GM12891 (cell line): ENCODE data around the gene SDE2.
A peak's percentile ranks its signal among the peaks of the same experiment; 100 is the strongest.
"Not testable (repeated sequence)": the region's sequence is repeated elsewhere in the genome, so short reads cannot be mapped to it uniquely, and the experiment has no call there.

Experiments used
- DNase-seq: peaks from one replicate; pipeline ENCODE4 v3.0.0; 2011; ENCODE audit warnings: low spot score; ENCODE audit not compliant: insufficient read length
- FAIRE-seq: peaks from 2 replicates; lab custom pipeline; 2011; peaks lifted over from hg19 to GRCh38; lab: Jason Lieb, UNC
- PAX5 ChIP-seq: IDR thresholded peaks from 2 replicates; pipeline ENCODE4 v1.6.1; 2011; ENCODE audit warnings: low read length, moderate library complexity, mild to moderate bottlenecking; ENCODE audit not compliant: insufficient read depth, severe bottlenecking
- POLR2A ChIP-seq: IDR thresholded peaks from 2 replicates; pipeline ENCODE4 v1.6.1; 2011; ENCODE audit warnings: low read depth, low read length, control low read depth
- POLR2AphosphoS5 ChIP-seq: IDR thresholded peaks from 2 replicates; pipeline ENCODE4 v1.6.1; 2011; ENCODE audit warnings: low read depth, low read length, control low read depth
- POU2F2 ChIP-seq: IDR thresholded peaks from 2 replicates; pipeline ENCODE4 v1.6.1; 2011; ENCODE audit warnings: low read depth, mild to moderate bottlenecking, control low read depth, low read length, moderate library complexity
- SPI1 ChIP-seq: IDR thresholded peaks from 2 replicates; pipeline ENCODE4 v1.6.1; 2011; ENCODE audit warnings: low read depth, low read length, control low read depth
- TAF1 ChIP-seq: IDR thresholded peaks from 2 replicates; pipeline ENCODE4 v1.6.1; 2011; ENCODE audit warnings: low read depth, low read length, control low read depth

Gene SDE2

DNA sequence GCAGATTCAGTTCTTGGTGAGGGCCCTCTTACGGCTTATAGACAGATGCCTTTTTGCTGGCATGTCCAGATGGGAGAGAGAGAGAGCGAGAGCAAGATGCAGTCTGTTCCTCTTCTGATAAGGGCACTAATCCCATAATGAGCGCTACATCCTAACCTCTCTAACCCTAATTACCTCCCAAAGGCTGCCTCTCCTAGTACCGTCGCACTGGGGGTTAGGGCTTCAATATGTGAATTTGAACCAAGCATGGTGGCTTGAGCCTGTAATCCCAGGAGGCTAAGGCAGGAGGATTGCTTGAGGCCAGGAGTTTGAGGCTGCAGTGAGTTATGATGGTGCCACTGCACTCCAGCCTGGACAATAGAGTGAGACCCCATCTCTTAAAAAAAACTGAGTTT lies 10.5 kb upstream of the SDE2 start:
- DNase-seq = no peak
- no peak for TF ChIP-seq PAX5
- TF ChIP-seq TAF1 = no peak
- TF ChIP-seq POU2F2 = no peak
- no peak for TF ChIP-seq POLR2A
- TF ChIP-seq SPI1 = no peak
- TF ChIP-seq POLR2AphosphoS5 = no peak
- FAIRE-seq = no peak

DNA sequence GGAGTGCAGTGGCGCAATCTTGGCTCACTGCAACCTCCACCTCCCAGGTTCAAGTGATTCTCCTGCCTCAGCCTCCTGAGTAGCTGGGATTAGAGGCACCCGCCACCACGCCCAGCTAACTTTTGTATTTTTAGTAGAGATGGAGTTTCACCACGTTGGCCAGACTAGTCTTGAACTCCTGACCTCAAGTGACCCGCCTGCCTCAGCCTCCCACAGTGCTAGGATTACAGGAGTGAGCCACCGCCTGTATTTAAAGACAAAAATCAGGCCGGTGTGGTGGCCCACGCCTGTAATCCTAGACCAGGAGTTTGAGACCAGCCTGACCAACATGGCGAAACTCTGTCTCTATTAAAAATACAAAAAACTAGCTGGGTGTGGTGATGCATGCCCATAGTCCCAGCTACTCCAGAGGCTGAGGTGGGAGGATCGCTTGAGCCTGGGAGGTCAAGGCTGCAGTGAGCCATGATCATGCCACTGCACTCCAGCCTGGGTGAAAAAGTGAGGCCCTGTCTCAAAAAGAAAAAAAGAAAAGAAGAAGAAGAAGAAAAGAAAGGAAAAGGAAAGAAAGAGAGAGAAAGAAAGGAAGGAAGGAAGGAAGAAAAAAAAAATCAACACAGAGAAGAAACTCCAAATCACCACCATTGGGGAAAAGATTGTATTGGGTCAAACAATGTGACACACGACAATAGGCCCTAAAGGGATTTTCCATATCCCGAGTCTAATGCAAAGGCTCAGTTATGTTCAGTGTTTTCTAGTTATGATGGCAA lies 8.2 kb upstream of the SDE2 start:
- FAIRE-seq, DNase-seq: not testable (repeated sequence)

DNA sequence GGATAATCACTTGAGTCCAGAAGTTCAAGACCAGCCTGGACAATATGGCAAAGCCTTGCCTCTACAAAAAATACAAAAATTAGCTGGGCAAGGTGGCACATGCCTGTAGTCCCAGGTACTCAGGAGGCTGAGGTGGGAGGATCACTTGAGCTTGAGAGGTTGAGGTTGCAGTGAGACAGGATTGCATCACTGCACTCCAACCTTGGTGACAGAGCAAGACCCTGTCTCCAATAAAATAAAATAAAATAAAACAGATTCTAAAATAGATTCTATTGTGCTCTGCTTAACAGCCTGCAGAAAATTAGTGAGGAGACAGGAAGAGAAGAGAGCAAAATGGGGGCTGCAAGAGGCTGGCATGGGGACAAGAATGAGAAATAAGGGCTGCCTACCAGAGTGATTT lies 7.5 kb upstream of the SDE2 start:
- FAIRE-seq (no peak), DNase-seq (no peak)
- no peak for TF ChIP-seq TAF1
- no peak for TF ChIP-seq PAX5
- no peak for TF ChIP-seq POLR2AphosphoS5
- no peak for TF ChIP-seq POLR2A
- no peak for TF ChIP-seq SPI1
- TF ChIP-seq POU2F2 = no peak

DNA sequence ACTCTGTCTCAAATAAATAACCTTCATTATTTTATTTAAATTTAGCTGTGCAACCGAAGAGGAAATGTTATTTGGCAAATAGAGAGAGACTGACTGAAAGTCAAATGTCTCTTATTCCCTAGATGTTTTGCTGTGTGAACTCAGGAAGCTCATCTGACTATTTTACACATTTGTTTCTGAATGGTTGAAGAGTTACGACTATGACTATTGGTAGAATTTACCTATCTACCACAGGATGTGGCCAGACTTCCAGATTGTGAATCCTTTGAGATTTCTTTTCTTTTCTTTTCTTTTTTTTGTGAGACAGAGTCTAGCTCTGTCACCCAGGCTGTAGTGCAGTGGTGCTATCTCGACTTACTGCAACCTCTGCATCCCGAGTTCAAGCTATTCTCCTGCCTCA lies 5.3 kb upstream of the SDE2 start:
- FAIRE-seq (no peak), DNase-seq (no peak)
- TF ChIP-seq POU2F2 (no peak), POLR2A (no peak)

DNA sequence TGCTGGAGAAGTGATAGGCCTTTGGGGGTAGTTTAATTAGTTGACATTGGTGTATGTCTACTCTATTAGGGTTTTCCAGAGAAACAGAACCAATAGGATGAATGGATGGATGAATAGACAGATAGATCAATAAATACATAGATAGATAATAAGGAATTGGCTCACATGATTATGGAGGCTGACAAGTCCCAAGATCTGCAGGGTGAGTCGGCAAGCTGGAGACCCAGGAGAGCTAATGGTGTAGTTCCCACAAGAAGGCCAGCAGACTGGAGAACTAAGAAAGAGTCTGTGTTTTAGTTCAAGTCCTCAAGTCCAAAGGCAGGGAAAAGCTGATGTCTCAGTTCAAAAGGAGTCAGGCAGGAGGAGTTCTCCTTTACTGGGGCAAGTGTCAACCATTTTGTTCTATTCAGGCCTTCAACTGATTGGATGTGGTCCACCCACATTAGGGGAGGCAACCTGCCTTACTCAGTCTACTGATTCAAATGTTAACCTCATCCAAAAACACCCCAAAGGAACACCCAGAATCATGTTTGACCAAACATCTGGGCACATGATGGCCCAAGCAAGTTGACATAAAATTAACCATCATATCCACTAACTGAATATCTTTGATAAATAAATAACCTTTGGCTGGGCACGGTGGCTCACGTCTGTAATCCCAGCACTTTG lies 4.5 kb upstream of the SDE2 start:
- TF ChIP-seq SPI1 (no peak), POLR2AphosphoS5 (no peak), POLR2A (no peak), POU2F2 (no peak), PAX5 (no peak), TAF1 (no peak)
- DNase-seq = no peak
- peak; percentile 20 for FAIRE-seq

DNA sequence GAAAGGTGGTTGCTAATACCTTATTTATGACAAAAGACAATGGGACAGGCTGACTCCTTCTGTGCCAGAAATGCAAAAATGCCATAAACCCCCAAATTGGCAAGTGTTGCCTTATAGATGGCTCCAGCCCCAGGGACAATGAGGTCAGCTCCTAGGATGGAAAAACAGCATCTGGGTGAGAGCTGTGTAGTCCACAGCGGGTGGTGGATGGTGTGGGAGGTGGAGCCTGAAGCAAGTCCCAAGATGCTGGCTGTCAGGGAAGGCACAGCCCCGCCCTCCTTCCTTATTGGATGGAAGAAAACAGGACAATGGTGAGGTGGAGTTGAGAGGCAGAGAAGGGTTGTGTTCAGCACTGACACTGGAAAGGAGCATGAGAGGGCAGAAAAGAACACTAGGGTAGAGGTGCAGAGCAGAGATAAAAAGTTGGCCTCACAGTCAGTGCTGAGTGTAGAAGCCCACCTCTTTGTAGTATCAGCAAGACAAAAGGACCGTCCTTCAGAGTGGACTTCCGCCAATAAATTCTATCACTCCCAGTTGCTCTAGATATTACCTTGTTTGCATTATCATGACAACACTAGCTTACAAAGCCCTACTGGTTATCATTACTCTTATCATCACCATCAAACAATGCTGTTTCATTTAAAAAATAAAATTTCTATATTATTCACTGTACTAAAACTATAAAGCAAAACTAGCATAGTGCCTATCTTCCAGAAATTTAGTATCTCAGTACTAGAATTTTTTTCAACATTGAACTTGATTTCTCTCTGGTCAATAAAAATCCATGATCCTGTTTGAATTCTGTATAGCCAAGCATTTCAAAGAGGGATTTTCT lies 3.7 kb upstream of the SDE2 start:
- no peak for TF ChIP-seq SPI1
- no peak; the same call in 1 of the 2 replicates for TF ChIP-seq POLR2A
- TF ChIP-seq POU2F2 = no peak
- TF ChIP-seq PAX5 = no peak
- TF ChIP-seq POLR2AphosphoS5 = no peak
- TF ChIP-seq TAF1 = no peak
- peak; percentile 77 for FAIRE-seq
- no peak for DNase-seq

DNA sequence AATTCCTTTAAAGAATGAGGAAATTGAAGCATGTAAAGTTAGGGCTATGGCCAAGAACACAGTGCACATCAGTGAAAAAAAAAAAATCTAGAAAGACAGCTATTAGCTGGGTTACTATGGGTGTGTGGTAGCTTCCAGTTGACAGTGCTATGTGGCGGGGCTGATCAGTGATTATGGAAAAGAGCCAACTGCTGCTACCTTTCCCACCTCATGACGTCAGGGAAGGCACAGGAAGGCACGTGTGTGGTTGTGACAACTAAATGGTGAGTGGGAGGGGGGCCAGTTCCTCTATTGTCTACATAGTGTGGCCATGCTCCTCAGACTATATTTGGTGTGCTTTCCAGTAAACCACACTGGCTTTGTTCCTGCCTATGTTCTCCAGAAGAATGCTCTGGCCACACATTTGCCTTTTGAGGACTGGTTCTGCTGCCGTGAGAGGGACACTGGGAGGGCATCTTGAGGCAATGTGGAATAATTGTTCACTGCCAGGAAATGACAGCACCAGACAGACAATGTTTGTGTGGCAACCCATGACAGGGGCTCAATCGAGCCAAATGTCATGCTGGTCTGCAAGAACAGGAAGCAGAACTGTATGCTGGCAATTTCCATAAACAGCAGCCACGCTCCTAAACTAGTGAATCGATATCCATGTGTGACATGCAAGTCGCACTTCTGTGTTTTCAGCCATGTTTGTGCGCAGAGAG lies 3.0 kb upstream of the SDE2 start:
- FAIRE-seq = peak; percentile 87
- DNase-seq = no peak
- no peak for TF ChIP-seq PAX5
- TF ChIP-seq POU2F2 = no peak
- peak; percentile 30; the same call in 1 of the 2 replicates for TF ChIP-seq TAF1
- no peak for TF ChIP-seq POLR2A
- peak; percentile 97 for TF ChIP-seq SPI1
- no peak for TF ChIP-seq POLR2AphosphoS5

DNA sequence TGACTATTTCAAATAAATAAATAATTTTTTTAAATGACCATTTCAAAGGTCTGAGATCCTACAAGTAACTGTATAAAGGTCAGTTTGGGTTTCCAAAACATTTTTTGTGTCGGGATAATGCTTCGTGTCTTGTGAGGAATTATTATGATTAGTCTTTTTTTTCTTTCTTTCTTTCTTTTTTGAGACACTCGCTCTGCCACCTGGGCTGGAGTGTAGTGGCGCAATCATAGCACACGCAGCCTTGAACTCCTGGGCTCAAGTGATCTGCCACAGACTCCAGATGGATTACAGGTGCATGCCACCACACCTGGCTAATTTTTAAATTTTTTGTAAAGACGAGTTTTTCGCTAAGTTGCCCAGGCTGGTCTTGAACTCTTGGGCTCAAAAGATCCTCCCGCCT lies 1.9 kb upstream of the SDE2 start:
- no peak for TF ChIP-seq TAF1
- no peak for TF ChIP-seq POU2F2
- no peak for TF ChIP-seq SPI1
- no peak for TF ChIP-seq POLR2AphosphoS5
- TF ChIP-seq PAX5 = no peak
- TF ChIP-seq POLR2A = no peak
- DNase-seq (no peak), FAIRE-seq (no peak)

DNA sequence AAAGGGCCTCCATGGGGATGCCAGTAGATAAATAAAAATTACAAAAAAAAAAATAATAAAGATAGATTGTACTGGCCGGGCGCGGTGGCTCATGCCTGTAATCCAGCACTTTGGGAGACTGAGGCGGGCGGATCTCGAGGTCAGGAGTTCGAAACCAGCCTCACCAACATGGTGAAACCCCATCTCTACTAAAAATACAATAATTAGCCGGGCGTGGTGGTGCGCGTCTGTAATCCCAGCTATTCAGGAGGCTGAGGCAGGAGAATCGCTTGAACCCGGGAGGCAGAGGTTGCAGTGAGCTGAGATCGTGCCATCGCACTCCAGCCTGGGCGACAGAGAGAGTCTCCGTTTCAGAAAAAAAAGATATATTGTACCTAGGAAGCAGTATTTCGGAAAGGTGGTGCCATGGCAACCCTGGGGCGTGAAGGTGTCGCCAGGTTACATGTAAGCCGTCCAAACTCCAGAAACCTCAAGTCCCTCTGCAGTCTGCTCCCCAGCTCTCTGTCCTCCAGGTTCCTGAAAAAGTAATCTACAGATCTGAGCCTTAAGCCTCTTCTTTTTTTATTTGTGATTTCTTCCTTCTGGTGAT lies 1.4 kb upstream of the SDE2 start:
- not testable (repeated sequence) for FAIRE-seq, DNase-seq
